Lower leg skin (tissue), 3 donors: ENCODE measurements around the gene TANC1.

Experiments
- POLR2A ChIP-seq, 2 donors: fragments of 450-650 bp; IDR thresholded peaks; one replicate each; pipeline ENCODE4 v1.6.1; 2016 to 2017; ENCODE audit warnings: antibody characterized with exemption in 2 of 2, mild to moderate bottlenecking in 1 of 2, moderate library complexity in 1 of 2
- TF ChIP-seq, protein P1 (sequence below), 3 donors: fragments of 450-650 bp; IDR thresholded peaks; one replicate each; pipeline ENCODE4 v1.5.1; 2016; ENCODE audit warnings: antibody characterized with exemption in 3 of 3, mild to moderate bottlenecking in 3 of 3, moderate library complexity in 2 of 3

DNA sequence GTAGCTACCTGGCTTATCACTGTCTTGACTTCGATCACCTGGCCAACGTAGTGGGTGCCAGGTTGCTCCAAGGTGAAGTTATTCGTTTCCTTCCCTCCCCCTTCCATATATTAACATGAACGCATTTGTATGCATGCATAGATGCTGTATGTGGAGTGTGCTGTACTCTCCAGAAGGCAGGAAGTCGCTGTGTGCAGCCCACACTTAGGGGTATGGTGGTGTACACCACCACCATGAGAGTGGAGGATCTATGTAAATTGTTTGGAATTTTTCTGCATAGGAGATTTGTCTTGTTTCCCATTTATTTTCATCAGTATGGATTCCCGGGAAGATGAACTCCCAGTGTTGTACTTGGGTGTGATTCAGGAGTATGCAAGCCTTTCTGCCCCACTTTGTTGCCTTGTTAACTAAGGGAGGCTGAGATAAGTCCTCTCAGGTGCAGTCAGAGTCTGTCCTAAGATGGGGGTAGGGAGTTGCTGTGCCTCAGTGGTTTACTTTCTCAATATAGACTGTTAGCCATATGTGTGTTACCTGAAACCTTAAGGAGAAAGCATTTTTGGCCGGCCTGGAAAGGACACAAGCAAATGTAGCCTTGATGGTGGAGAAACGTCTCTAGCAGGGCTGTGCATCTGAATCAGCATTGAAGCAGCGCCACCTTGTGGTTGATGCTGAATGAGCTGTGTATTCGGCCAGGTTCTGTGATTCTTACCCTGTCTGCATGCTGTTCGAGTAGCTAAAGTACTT, 149.8 kb downstream of the TANC1 start:
- TF ChIP-seq, protein P1, sequence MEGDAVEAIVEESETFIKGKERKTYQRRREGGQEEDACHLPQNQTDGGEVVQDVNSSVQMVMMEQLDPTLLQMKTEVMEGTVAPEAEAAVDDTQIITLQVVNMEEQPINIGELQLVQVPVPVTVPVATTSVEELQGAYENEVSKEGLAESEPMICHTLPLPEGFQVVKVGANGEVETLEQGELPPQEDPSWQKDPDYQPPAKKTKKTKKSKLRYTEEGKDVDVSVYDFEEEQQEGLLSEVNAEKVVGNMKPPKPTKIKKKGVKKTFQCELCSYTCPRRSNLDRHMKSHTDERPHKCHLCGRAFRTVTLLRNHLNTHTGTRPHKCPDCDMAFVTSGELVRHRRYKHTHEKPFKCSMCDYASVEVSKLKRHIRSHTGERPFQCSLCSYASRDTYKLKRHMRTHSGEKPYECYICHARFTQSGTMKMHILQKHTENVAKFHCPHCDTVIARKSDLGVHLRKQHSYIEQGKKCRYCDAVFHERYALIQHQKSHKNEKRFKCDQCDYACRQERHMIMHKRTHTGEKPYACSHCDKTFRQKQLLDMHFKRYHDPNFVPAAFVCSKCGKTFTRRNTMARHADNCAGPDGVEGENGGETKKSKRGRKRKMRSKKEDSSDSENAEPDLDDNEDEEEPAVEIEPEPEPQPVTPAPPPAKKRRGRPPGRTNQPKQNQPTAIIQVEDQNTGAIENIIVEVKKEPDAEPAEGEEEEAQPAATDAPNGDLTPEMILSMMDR (IDR thresholded peaks at IDR 0.05): peak in 1 of 3 donors; percentile 48
- no peak for TF ChIP-seq POLR2A (IDR thresholded peaks at IDR 0.05)
